Ecto neural progenitor cell (in vitro differentiated cells): ENCODE data around the gene DISP2.

Experiments used
- DNase-seq: peaks from one replicate; pipeline ENCODE4 v3.0.0-alpha.2; 2018; ENCODE audit warnings: low spot score

Gene DISP2

GRCh38 chr15:40427188-40427587, 69.2 kb downstream of the DISP2 start:
- DNase-seq, result no peak

GRCh38 chr15:40428185-40428584, 70.2 kb downstream of the DISP2 start:
- no peak for DNase-seq
